IPS-18c (cell line): ENCODE measurements around the gene MAP2K1.

Experiments
- H3K4me3 ChIP-seq: 2 replicates; pipeline ENCODE4 v1.7.0; 2013; ENCODE audit warnings: low read depth, mild to moderate bottlenecking, low read length, moderate library complexity; ENCODE audit not compliant: insufficient read depth
- H3K9me3 ChIP-seq: one replicate; pipeline ENCODE4 v1.6.1; 2013; ENCODE audit warnings: mild to moderate bottlenecking, low read length, moderate library complexity; ENCODE audit not compliant: control insufficient read depth, insufficient read depth

MAP2K1 gene

DNA sequence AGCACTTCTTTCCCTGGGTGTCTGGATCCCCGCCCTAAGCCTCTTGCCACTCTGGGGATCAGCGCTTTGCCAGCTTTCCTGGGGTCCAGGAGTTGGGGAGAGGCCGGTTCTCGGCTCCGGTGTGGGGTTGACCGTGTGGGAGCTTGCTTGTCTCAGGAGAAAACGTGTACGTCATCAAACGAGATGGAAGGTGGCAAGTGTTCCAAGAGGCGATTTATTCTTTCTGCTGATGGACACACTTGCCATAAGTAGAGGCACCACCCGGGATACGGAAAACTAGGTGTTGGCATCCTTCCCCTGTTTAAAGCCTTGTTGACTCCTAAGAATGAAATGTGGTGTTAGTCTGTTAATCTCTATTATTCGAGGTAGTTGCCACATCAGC lies 118.7 kb downstream of the MAP2K1 start:
- Histone ChIP-seq H3K9me3 (no peaks in the 10 kb centered on the region), H3K4me3 (peak overlapping the region; percentile 71)

GRCh38 chr15:66505818-66506217 lies 119.1 kb downstream of the MAP2K1 start:
- H3K9me3 ChIP-seq: no peaks in the 10 kb centered on the region
- H3K4me3 ChIP-seq: peak overlapping the region; percentile 71

DNA sequence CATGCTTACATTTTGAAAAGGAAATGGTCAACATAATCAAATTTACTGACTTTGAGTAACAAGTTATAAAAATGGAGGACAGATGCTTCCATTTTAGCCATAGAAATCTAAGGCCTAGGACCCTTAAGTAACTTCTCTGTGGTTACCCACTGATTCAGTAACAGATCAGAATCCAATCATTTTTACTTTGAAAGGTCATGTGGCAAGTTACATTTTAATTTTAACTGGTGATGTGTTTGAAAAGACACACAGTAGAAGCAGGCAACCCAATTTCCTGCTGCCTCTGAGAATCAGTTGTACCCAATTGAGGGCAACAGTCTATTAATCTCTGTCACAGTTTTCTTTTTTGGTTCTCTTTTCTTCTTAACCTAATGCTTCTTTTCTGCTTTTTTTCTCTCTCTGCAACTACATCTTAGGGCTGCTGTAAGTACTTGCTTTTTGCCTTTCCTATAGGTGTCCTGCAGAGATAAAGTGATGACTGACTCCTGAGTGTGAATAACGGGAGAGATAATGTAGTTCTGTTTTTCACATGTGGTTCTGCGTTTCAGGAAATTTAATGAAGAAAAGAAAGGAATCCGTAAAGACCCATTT lies 121.7 kb downstream of the MAP2K1 start:
- Histone ChIP-seq H3K9me3 (no peaks in the 10 kb centered on the region), H3K4me3 (no peak overlapping the region)

- H3K4me3 ChIP-seq: no peak overlapping the region
- H3K9me3 ChIP-seq: no peaks in the 10 kb centered on the region
Measured at GRCh38 chr15:66514586-66514985, 127.9 kb downstream of the MAP2K1 start.

DNA sequence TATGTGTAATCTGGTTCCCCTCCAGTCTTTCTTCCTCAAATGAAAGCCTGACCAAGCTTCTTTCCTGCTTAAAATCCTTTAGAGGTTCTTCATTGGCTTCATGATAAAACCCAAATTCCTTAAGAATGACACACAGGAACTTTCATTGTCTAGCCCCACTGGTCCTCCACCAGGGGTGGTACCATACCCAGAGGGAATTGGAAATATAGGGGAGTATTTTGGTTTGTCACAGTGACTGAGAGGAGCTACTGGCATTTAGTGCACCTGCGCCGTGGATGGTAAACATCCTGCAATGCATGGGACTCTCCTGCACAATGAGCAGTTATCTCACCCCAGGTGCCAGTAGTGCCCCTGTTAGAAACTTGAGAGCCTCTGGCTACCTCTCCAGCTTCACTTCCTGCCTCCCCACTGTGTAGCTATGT lies 129.2 kb downstream of the MAP2K1 start:
- no peaks in the 10 kb centered on the region for H3K9me3 ChIP-seq
- H3K4me3 ChIP-seq: no peak overlapping the region

DNA sequence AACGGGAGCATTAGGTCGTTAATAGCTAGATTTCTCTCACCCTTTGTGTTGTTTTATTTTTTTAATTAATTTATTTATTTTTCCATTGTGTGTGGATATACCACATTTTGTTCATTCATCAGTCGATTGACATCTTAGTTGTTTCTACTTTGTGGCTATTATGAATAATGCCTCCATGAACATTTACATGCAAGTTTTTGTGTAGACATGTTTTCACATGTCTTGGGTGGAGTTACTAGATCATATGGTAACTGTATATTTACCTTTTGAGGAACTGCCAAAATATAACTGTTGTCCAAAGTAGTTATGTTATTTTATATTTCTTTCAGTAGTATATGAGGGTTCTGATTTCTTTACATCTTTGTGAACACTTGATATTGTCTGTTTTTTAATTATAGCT lies 137.2 kb downstream of the MAP2K1 start:
- Histone ChIP-seq H3K4me3 (no peak overlapping the region), H3K9me3 (no peaks in the 10 kb centered on the region)

- H3K9me3 ChIP-seq: no peaks in the 10 kb centered on the region
- H3K4me3 ChIP-seq: no peak overlapping the region
Measured at GRCh38 chr15:66524838-66525237, 138.1 kb downstream of the MAP2K1 start.

- no peak overlapping the region for H3K4me3 ChIP-seq
- H3K9me3 ChIP-seq: no peaks in the 10 kb centered on the region
Measured at GRCh38 chr15:66535056-66535455, 148.3 kb downstream of the MAP2K1 start.
